Inferior parietal cortex (tissue), 1 donor: Measurements from ENCODE around the gene RAX.

Experiments
- DNase-seq: peaks from one replicate; pipeline ENCODE4 v3.0.0-alpha.2; 2016; ENCODE audit errors: extremely low spot score

Gene RAX

GRCh38 chr18:59246796-59247195 lies 26.5 kb downstream of the RAX start:
- DNase-seq: no peak

GRCh38 chr18:59242906-59243305 lies 30.3 kb downstream of the RAX start:
- DNase-seq: no peak

- DNase-seq: no peak
These were observed 33.6 kb downstream of the RAX start for GRCh38 chr18:59239642-59240041.

- no peak for DNase-seq
These were observed 34.9 kb downstream of the RAX start for GRCh38 chr18:59238385-59238784.

- DNase-seq: no peak
These were observed 40.2 kb downstream of the RAX start for GRCh38 chr18:59233017-59233410.

- DNase-seq: no peak
These were observed 40.8 kb downstream of the RAX start for GRCh38 chr18:59232309-59233016.

- DNase-seq: no peak
These were observed 41.4 kb downstream of the RAX start for GRCh38 chr18:59231877-59232276.

- DNase-seq: peak; percentile 42
These were observed 42.1 kb downstream of the RAX start for GRCh38 chr18:59231114-59231513.

GRCh38 chr18:59229701-59230443 lies 43.4 kb downstream of the RAX start:
- DNase-seq: no peak

- no peak for DNase-seq
These were observed 44.1 kb downstream of the RAX start for GRCh38 chr18:59229191-59229590.

- DNase-seq: no peak
These were observed 44.9 kb downstream of the RAX start for GRCh38 chr18:59228351-59228750.

GRCh38 chr18:59222341-59222740 lies 50.9 kb downstream of the RAX start:
- DNase-seq: no peak

- no peak for DNase-seq
These were observed 52.2 kb downstream of the RAX start for GRCh38 chr18:59220784-59221765.

- DNase-seq: no peak
These were observed 53.0 kb downstream of the RAX start for GRCh38 chr18:59220164-59220783.

- DNase-seq: no peak
These were observed 53.5 kb downstream of the RAX start, which contains the start of gene GRP for GRCh38 chr18:59219672-59220163. Gene GRP, plus strand, starts transcription at chr18:59220158. Its CDS starts 108 bp downstream, at chr18:59220266.

GRCh38 chr18:59218018-59218417 lies 55.2 kb downstream of the RAX start:
- DNase-seq: no peak
